HG03469 (cell line): ENCODE measurements around the gene RAB7A.

ENCODE experiments used
- ATAC-seq: cut with Tn5 transposase; IDR thresholded peaks from one replicate; pipeline ENCODE4 v1.9.1; 2021; ENCODE audit warnings: mild to moderate bottlenecking, moderate library complexity, moderate number of reproducible peaks; ENCODE audit not compliant: unreplicated experiment

The RAB7A gene

GRCh38 chr3:128726023-128727016 is at the start of gene RAB7A:
Gene RAB7A (plus strand): TSS chr3:128726183. CDS start chr3:128795368, 69,185 bp downstream.
- ATAC-seq, result peak; percentile 81

- ATAC-seq, result no peak
These were observed 46.6 kb upstream of the RAB7A start for GRCh38 chr3:128679338-128679737.

GRCh38 chr3:128680603-128681368 is 45.2 kb upstream of the RAB7A start:
- ATAC-seq, result peak; percentile 87

- no peak for ATAC-seq
These were observed 44.6 kb upstream of the RAB7A start for GRCh38 chr3:128681369-128681829.

- ATAC-seq, result no peak
These were observed 42.0 kb upstream of the RAB7A start for GRCh38 chr3:128683957-128684356.

- ATAC-seq, result no peak
These were observed 40.8 kb upstream of the RAB7A start for GRCh38 chr3:128684986-128685726.

- ATAC-seq, result no peak
These were observed 39.5 kb upstream of the RAB7A start for GRCh38 chr3:128686465-128686864.

- ATAC-seq, result no peak
These were observed 36.9 kb upstream of the RAB7A start for GRCh38 chr3:128689060-128689459.

- ATAC-seq, result no peak
These were observed 32.3 kb upstream of the RAB7A start for GRCh38 chr3:128693696-128694095.

- no peak for ATAC-seq
These were observed 28.6 kb upstream of the RAB7A start for GRCh38 chr3:128697341-128697740.

- ATAC-seq, result no peak
These were observed 27.6 kb upstream of the RAB7A start for GRCh38 chr3:128698211-128699047.

- no peak for ATAC-seq
These were observed 24.4 kb upstream of the RAB7A start for GRCh38 chr3:128701342-128702212.

GRCh38 chr3:128702391-128702790 is 23.6 kb upstream of the RAB7A start:
- ATAC-seq, result no peak

- no peak for ATAC-seq
These were observed 22.4 kb upstream of the RAB7A start for GRCh38 chr3:128703561-128703960.

GRCh38 chr3:128706086-128706615 is 19.8 kb upstream of the RAB7A start:
- ATAC-seq, result no peak

- ATAC-seq, result no peak
These were observed 18.0 kb upstream of the RAB7A start for GRCh38 chr3:128707928-128708494.

- no peak for ATAC-seq
These were observed 16.9 kb upstream of the RAB7A start for GRCh38 chr3:128709038-128709437.

- ATAC-seq, result no peak
These were observed 16.3 kb upstream of the RAB7A start for GRCh38 chr3:128709506-128710210.
